AG20443 (cell line): ENCODE measurements around the gene NFIB.

Source experiments
- DNase-seq: peaks from one replicate; pipeline ENCODE4 v3.0.0; 2012; ENCODE audit warnings: low spot score, mixed read lengths

Gene NFIB

DNA sequence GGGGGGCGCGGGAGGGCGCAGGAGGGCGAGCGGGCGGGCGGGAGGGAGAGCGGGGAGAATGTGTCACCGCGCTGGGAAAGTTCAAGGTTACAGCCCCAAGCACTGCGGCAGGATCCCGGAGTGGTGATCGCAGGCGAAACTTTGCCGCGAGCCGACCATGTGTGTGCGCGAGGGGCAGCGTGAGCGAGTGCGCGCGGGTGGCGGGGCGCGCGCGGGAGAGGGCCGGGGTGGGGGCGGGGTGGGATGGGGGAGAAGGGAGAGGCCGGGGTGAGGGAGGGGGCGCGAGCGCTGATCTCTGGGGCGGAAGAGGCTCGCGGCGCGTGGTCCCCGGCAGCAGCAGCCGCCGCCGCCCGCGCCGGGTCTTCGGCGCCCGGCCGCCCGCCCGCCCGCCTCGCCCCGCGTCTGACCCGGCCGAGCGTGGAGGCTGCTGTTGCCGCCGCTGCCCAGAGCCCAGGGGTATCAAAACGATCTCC lies at the start of gene NFIB:
TSS of gene NFIB (minus strand) at position 191 of the 473 bp plus-strand sequence. CDS start 630 bp downstream, outside the sequence.
- peak; percentile 52 for DNase-seq

DNA sequence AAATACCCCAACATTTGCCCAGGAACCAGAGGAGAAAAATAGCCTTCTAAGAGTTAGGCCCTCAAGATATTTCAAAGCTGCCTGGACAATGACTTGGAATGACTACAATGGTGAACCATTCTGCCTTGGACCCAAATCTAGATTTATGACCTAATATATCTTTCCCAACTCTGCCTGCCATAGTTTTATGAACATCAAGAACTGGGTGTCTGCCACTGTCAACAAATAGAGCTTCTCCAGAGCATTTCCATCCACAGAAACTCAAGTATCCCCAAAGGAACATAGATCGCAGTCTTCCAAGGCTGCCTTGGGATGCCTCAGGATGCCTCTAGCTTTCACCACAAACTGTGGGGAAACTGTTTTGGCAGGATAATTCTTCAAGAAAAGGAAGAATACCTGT lies 48.2 kb upstream of the NFIB start:
- peak; percentile 49 for DNase-seq

DNA sequence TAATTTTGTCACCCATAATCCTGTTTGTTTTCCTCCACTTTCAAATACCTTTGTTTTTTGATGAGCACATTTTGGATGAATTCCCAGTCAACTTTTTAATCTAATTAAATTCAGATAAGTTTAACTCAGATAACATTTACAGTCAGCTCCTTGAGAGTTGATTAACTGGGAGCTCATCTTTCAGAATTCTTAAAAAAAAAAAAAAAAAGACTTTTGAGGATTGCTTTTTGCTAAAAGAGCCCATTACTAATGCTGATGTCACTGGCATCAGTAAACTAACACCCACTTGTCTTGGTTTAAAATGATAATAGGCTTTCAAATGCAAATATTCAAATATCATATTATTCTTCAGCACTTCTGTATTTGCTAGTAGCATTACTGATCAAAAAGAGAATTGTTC lies 47.1 kb upstream of the NFIB start:
- no peak for DNase-seq

DNA sequence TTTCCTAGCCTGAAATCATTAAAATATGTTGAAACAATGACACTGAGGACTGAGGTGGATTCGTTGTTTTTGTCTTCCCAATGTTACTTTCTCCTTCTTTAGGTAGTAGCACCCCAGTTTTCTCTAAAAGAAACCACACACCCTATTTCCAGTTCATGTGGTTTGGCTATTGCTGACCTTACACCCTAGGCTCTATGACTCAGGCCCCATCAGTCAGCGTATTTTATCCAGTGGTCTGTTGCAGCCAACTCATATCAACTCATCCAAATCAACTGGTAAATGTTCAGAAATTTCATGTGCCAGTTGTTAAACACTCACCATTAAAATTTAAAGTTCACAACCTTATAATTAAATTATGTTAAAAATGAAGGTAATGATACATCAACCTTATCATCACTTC lies 44.6 kb upstream of the NFIB start:
- no peak for DNase-seq

DNA sequence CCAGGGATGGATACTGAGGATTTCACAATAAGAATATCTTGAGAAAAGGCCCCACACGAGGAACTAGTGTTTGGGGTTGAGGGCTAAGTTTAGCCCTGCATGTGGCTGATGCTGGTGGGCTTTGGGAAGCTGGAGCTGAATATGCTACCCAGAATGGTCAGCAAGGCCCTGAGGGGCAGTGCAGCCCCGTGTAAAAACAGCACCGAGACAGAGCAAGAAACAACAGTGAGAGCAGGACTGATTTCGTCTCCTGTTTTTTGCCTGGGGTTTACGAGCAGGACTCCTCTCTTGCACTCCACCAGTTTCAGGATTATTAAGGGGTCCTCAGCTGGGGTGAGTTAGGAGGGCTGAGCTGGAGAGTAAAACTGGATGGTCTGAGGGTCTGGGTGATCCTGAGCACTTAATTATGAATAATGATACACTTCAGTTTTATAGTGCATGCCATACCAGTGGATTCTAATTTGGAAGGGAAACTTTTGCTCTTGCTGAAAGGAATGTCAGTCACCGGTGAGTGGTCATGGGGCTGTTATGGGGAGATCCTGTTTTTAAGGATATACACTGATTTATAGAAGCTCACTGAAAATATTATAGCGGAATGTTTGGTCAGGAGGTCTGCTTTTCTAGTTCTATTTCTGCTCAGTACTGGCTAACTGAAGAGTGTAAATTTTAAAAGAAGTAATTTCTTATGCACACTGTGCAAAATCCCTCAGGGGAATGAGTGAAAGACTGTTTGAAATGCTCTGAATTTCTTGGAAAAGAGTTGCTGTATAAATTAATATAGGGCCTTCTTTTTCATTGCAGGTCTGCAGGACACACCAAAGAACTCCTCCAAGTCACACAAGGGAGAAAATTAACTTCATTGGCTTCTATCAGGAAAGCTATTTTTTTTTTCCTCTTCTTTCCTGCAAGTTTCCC lies 42.7 kb upstream of the NFIB start:
- no peak for DNase-seq

GRCh38 chr9:14354201-14354600 lies 40.3 kb upstream of the NFIB start:
- DNase-seq = no peak

GRCh38 chr9:14353222-14354056 lies 39.5 kb upstream of the NFIB start:
- peak; percentile 85 for DNase-seq

DNA sequence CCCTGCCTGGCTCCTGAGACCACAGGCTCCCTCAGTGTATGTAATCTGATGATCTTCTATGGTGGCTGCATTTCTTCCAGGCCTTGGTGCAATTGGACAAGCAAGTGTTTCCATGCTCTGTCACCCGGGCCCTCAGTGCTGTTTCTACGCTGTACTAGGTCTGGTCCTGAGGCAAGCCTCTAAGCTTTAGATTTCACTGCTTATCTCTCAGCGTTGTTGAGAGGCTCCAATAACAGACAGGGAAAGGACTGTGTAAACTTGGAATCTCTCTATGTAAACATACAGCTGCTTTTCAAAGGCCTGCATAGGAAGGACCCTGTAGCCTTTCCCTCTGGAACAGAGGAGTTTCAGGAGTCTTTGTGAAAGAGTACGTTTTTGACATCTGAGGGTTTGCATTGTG lies 38.6 kb upstream of the NFIB start:
- no peak for DNase-seq

DNA sequence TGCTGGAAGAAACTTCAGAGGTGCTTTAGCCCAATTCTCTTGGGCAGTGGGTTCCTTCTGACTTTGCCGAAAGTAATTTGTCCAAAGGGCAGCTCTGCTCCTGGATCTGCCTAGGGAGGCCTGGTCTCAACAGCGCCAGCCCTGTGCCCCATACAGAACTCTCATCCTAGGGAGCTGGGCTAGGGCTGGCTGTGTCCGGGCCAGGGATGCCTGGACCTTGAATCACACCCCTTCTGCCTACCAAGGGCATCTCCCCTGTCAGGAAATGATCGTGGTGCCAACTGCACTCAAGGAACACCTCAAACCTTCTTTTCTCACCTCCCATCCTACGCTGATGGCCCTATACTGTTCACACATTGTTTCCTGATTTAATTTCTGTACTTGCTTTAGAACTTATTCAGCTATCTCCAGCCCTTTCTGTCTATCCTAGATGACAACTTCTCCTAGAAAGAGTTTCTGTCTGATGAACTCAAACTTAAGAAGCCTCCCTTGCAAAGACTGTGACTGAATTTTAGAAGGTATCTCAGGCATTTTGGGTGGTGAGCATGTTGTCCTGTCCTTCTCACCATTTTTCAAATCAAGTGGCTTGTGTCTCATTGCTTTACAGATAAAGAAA lies 37.4 kb upstream of the NFIB start:
- DNase-seq = no peak

DNA sequence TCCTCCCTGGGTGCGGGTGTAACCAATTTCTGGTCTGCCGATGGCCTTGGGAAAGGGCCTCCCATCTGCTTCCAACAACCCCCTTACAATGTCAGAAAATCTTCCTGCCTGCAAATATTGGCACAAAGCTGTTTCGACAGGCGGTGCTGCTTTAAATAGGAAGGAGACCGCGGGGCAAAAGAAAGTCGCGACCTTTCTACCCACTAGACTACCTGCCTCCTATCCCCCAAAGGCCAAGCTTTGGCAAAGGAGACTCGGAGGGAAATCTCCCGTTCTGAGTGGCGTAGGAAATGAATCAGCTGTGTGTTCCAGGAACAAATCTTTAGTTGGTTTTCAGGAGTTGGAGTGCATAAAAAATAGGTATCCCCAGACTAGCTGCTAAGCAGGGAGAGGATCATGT lies 36.8 kb upstream of the NFIB start:
- no peak for DNase-seq

DNA sequence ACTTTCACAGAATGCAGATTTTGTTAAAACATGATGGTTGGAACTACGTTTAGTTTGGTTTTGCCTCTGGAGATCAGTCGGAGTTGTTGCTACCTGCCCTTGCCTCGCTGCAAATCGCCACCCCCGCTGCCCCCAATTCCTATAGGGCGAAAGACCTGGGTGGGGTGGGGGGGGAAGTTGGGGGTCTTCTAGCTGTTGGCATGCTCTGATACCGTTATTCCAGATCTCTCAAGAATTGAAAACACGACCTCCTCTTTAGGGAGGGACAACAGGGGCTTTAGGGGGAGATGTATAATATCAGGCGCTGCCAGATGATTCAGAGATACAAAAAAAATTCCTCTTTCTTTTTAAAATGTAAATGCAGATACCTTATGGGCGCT lies 36.4 kb upstream of the NFIB start:
- no peak for DNase-seq

DNA sequence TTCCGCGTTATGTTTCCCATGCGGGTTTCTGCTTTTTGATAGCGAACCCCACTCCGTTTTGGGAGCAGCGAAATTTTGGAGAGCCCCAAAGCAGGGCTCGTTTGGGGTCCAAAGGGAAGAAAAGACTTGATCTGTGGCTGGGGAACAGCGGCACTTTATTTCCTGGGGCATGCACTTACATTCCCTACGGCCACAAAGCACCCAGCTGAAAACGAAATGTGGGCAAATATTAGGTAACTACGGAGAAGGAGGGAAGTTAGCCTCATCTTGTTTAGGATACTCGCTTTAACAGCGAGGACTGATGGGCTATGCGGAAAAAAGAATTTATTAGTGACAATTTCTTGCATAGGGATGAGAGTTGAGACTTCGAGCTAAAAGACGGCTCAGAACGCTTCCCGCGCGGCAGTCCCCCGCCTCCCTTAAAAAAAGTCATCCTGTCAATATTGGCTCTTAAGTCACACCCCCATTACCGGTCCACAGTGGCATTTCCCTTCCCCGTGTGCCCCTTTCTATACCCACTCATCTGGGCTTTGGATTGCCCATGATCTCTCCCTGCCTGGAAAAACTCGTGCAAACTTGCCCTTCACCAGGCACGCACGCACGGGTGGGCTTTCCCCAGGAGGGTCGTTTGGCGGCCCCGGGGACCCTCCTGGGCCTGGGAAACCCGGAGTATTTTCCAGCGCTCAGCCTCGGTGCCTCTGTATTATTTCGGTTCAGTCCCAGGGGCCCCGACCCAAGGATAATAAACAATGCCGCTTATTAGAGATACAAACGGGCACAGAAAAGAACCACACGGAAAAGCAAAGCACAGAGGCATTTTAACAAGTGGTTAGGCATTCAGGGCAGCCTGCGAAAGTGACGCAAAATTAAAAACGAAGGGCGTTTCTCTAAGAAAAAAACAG lies 35.8 kb upstream of the NFIB start:
- no peak for DNase-seq

DNA sequence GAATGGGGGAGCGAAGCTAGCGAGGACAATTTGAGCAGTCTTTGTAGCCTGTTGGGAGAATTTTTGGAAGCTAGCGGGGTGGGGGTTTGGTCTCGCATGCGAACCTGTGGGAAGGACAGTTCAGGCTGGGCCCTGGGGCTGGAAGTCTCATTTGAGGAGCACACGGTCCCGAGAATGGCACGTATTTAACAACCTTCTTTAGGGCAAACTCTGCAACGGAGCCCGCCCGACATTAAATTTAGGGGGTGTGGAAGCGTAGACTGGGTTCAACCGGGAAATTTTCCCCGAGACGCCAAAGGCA lies 35.2 kb upstream of the NFIB start:
- no peak for DNase-seq

DNA sequence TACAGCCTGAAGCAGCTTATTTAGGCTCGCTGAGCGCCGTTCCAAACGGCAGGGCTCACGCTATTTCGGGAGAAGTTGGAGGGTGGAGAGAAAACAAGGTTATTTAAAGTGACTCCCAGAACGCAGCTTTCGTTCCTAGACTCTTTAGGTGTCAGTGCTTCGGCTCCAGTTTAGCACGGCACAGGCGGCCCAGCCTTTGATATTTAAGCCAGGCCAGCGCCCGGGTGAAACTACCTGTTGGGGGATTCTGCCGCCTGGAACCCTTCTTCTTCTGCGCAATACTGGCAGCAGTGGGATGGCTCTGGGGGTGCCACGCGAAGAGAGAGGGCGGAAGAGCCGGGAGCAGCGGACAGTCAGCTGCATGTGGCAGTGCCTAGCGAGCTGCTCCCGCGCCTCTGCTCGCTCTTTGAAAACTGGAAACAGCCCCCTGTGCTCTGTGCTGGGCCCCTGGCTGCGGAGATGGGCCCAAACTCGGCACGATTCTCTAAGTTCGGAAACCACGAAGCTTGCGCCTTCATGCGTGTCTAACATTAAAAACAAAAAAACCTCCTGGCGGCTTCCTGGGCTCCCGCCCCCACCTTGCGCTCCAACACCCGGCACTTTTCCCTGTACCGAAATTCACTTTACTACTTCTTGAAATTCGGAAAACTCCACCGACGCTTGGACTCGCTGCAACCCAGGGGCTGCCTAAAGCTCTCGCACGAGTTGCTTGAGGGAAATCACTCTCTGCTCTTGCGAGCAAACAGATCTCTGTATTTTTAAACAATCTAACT lies 34.6 kb upstream of the NFIB start:
- DNase-seq = peak; percentile 53

GRCh38 chr9:14348123-14348372 lies 34.1 kb upstream of the NFIB start:
- DNase-seq = no peak

- DNase-seq = no peak
These were observed 33.6 kb upstream of the NFIB start for GRCh38 chr9:14347406-14348122.

DNA sequence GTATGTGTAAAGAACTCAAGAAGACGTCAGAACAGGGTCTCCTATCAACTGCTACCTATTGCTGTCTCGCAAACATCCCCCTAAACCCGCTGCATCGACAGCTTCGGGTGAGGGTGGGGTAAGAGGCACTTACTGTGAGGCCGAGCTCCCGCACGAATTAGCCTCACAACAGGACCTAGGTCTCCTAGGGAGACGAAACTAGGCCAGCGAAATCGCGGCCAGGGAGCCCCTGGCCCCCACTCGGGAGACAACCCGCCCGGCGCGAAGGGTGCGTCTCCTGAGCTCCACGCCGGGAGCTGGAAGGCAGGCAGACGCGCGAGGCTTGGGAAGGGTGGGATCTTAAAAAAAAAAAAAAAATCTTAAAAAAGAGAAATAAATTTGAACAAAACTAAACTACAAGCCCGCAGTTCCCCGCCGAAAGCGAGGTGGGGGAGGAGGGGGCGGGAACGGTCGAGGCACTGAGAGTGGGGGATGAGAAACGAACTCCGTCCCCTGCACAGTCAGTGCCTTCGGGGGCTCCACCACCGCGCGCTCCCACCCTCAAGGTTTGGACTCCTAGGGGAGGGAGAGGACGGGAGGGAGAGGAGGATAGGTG lies 33.0 kb upstream of the NFIB start:
- DNase-seq = no peak

GRCh38 chr9:14346231-14346791 lies 32.4 kb upstream of the NFIB start:
- DNase-seq = no peak

GRCh38 chr9:14345354-14346230 lies 31.7 kb upstream of the NFIB start:
- DNase-seq = no peak
